Ascending aorta (tissue), 2 donors: ENCODE results near the gene THSD7B. TPM values are rescaled to one million over a fixed set of nuclear protein-coding genes. Genes with fewer than 3 reads are reported as not detected.

Experiments
- DNase-seq, 2 donors: peaks; one replicate each; pipeline ENCODE4 v3.0.0-alpha.2; 2019; ENCODE audit warnings: low spot score in 2 of 2
- H3K27ac ChIP-seq, 2 donors: fragments of 200-600 bp; sonication (generic); one replicate each; pipeline ENCODE4 v1.5.1; 2016 to 2017; ENCODE audit warnings: mild to moderate bottlenecking in 1 of 2
- H3K27me3 ChIP-seq: fragments of 200-600 bp; sonication (generic); one replicate; pipeline ENCODE4 v1.5.1; 2017
- H3K36me3 ChIP-seq, 2 donors: fragments of 200-600 bp; sonication (generic); one replicate each; pipeline ENCODE4 v1.5.1; 2016
- H3K4me1 ChIP-seq, 2 donors: fragments of 200-600 bp; sonication (generic); one replicate each; pipeline ENCODE4 v1.5.1; 2016 to 2017; ENCODE audit warnings: mild to moderate bottlenecking in 1 of 2
- H3K4me3 ChIP-seq, 2 donors: fragments of 200-600 bp; sonication (generic); one replicate each; pipeline ENCODE4 v1.5.1; 2016 to 2017; ENCODE audit warnings: mild to moderate bottlenecking in 1 of 2
- H3K9me3 ChIP-seq, 2 donors: fragments of 200-600 bp; sonication (generic); one replicate each; pipeline ENCODE4 v1.5.1; 2016
- intact Hi-C: fragments of 100-400 bp; cut with DNase I; formaldehyde crosslinking; loops from one replicate; pipeline ENCODE4 v1.15.1; 2023
- total RNA-seq: library from RNA; depleted of rRNA; stranded (reverse); fragments of >200 nt; gene quantifications from one replicate; pipeline ENCODE4 v1.1.0, GENCODE V29; 2016
- TF ChIP-seq, protein P1 (sequence below), 3 experiments: fragments of 200-600 bp in 2 of 3; fragments of 450-650 bp in 1 of 3; sonication (generic) in 2 of 3; IDR thresholded peaks; one replicate each; pipeline ENCODE4 v1.5.1; 2016 to 2019; ENCODE audit warnings: antibody characterized with exemption in 3 of 3, mild to moderate bottlenecking in 1 of 3, moderate library complexity in 1 of 3

The THSD7B gene
- total RNA-seq, 1 donor from 2014 or later: not detected

DNA sequence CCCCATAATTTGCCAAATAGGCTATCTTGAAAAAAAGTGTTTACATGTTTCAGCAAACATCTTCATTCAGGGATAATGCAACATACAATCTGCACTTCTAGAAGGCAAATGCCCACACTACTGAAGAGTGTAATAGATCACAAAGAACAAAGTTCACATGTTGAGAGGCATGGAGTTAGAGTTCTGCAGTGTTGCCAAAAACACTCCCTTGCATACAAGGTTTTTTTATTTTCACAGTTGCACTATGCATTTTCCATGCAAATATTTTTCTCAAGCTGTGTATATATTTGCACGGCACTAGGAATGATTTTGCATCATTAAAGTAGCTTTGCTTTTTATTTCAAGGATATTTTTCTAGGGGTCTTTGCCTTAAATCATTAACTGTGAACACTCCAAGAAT, 409.9 kb downstream of the THSD7B start:
- H3K36me3 ChIP-seq: no peaks in the 10 kb centered on the region
- H3K9me3 ChIP-seq: no peaks in the 10 kb centered on the region
- TF ChIP-seq, protein P1, sequence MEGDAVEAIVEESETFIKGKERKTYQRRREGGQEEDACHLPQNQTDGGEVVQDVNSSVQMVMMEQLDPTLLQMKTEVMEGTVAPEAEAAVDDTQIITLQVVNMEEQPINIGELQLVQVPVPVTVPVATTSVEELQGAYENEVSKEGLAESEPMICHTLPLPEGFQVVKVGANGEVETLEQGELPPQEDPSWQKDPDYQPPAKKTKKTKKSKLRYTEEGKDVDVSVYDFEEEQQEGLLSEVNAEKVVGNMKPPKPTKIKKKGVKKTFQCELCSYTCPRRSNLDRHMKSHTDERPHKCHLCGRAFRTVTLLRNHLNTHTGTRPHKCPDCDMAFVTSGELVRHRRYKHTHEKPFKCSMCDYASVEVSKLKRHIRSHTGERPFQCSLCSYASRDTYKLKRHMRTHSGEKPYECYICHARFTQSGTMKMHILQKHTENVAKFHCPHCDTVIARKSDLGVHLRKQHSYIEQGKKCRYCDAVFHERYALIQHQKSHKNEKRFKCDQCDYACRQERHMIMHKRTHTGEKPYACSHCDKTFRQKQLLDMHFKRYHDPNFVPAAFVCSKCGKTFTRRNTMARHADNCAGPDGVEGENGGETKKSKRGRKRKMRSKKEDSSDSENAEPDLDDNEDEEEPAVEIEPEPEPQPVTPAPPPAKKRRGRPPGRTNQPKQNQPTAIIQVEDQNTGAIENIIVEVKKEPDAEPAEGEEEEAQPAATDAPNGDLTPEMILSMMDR (IDR thresholded peaks at IDR 0.05): no peak
- no peak overlapping the region for H3K27ac ChIP-seq
- intact Hi-C loops: no loop called here
- no peaks in the 10 kb centered on the region for H3K4me1 ChIP-seq
- no peaks in the 10 kb centered on the region for H3K27me3 ChIP-seq
- H3K4me3 ChIP-seq: no peak overlapping the region
- no peak for DNase-seq

DNA sequence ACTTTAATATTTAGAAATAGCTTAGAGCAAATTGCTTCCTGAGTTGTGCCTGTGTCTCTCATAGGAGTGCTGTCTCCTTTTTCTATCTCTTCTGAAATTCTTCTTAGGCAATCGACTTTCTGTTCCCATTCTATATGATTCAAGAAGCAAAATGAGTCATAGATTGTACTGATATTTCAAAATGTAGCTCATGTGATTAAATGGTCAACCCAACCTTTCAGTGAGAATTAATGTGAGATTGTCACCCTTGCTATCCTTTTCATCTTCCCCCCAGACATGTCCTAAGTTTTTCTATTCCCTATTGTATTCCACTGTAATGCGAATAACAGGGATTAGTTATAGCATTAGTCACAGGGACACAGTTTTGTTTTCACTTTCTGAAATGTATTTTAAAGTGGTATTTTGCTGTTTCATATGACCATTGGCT, 413.6 kb downstream of the THSD7B start:
- no peak overlapping the region for H3K27ac ChIP-seq
- intact Hi-C loops: no loop called here
- TF ChIP-seq, protein P1 (IDR thresholded peaks at IDR 0.05): no peak

DNA sequence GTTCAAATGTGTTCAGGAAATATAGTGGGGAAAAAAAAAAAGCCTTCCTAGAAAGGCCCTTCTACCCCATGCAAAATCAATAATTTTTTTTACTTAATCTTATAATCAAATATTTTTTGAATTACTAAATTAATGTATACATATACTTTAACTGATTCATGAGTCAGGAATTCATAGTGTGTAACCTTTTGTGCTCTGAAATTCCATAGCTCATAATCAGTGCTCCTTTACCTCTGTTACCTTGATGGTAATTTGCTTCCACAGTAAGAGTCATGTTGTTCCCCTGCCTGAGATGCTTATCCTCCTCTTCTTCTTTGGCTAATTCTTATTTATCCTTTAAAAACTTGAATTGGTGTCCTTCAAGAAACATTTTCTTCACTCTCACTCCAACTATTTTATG, 414.2 kb downstream of the THSD7B start:
- H3K4me3 ChIP-seq: no peak overlapping the region
- TF ChIP-seq, protein P1 (IDR thresholded peaks at IDR 0.05): no peak
- H3K27me3 ChIP-seq: no peaks in the 10 kb centered on the region
- intact Hi-C loops: no loop called here
- no peaks in the 10 kb centered on the region for H3K36me3 ChIP-seq
- no peak for DNase-seq
- no peak overlapping the region for H3K27ac ChIP-seq
- H3K9me3 ChIP-seq: no peaks in the 10 kb centered on the region
- H3K4me1 ChIP-seq: no peaks in the 10 kb centered on the region

More for the DNA sequence above, 413.6 kb downstream of the THSD7B start:
- no peaks in the 10 kb centered on the region for H3K9me3 ChIP-seq
- no peaks in the 10 kb centered on the region for H3K36me3 ChIP-seq
- H3K27me3 ChIP-seq: no peaks in the 10 kb centered on the region
- no peak for DNase-seq
- no peaks in the 10 kb centered on the region for H3K4me1 ChIP-seq
- H3K4me3 ChIP-seq: no peak overlapping the region

DNA sequence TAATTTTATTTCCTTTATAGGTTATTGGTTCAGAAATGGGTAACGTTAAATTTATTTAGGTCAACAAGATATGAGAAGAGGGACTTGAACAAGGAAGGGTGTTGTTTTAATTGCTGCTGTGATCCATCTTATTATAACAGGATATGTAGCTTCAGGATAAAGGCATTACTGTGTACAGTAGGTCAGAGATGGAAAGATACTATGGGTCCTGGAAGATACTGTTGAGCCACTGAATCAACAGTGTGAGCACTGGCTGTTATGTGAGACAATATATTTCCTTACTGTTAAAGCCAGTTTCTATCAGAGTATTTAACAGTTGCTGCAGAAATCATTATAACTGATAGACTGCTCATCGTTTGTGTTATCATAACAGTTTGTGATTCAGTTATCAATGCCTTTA, 414.7 kb downstream of the THSD7B start:
- H3K4me1 ChIP-seq: no peaks in the 10 kb centered on the region
- no peaks in the 10 kb centered on the region for H3K27me3 ChIP-seq
- H3K36me3 ChIP-seq: no peaks in the 10 kb centered on the region
- H3K9me3 ChIP-seq: no peaks in the 10 kb centered on the region
- TF ChIP-seq, protein P1 (IDR thresholded peaks at IDR 0.05): no peak
- no peak overlapping the region for H3K27ac ChIP-seq
- no peak overlapping the region for H3K4me3 ChIP-seq
- intact Hi-C loops: no loop called here
- no peak for DNase-seq

DNA sequence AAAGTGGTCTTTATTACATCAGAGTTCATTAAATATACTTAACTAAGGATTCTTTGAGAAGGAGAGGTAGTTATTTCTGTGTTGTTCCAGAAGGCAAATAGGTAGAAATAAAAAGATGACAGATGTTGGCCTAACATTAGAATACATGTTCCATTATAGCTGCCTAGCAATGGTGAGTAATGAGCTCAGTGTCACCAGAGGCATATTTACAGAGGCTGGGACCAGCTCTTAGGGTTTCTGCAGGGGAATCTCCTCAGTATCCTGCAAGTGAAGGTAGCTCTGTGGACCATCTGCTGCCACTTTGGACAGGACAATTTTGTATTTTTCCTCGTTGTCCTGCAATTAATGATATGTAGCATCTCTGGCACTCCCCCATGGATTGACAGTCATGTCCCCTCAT, 416.0 kb downstream of the THSD7B start:
- TF ChIP-seq, protein P1 (IDR thresholded peaks at IDR 0.05): no peak
- intact Hi-C loops: no loop called here
- Histone ChIP-seq H3K4me3 (no peak overlapping the region), H3K27me3 (no peaks in the 10 kb centered on the region), H3K36me3 (no peaks in the 10 kb centered on the region), H3K27ac (no peak overlapping the region), H3K9me3 (no peaks in the 10 kb centered on the region), H3K4me1 (no peaks in the 10 kb centered on the region)
- DNase-seq: no peak

DNA sequence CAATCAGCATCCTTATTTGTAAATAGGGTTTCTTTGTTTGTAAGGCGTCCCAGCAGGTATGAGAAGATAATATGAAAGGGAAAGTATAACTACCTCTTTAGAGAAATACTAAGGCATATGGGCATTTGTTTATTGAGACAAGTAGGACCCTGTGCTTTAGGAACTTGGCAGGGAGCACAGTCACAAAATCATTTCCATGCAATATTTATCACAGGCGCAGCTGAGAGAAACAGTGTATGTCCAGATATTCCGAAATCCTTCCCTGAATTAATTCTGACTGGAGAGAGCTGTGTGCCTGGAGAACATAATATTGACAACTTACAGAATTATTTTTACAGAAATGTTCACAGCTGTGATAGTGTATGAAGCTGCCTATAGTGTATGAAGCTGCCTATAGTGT, 416.7 kb downstream of the THSD7B start:
- TF ChIP-seq, protein P1 (IDR thresholded peaks at IDR 0.05): no peak

More for the DNA sequence above, 416.7 kb downstream of the THSD7B start:
- Histone ChIP-seq H3K27ac (no peak overlapping the region), H3K4me1 (no peaks in the 10 kb centered on the region), H3K9me3 (no peaks in the 10 kb centered on the region), H3K4me3 (no peak overlapping the region), H3K36me3 (no peaks in the 10 kb centered on the region), H3K27me3 (no peaks in the 10 kb centered on the region)
- no peak for DNase-seq
- intact Hi-C loops: no loop called here
